Activated naive CD4-positive, alpha-beta T cell treated with anti-CD3 and anti-CD28 coated beads, Interleukin-2, amount 50 U/mL, for 16 hours (primary cell): ENCODE results near the gene MGMT.

Experiments
- DNase-seq: peaks from one replicate; pipeline ENCODE4 v3.0.0-alpha.2; 2020

Gene MGMT

DNA sequence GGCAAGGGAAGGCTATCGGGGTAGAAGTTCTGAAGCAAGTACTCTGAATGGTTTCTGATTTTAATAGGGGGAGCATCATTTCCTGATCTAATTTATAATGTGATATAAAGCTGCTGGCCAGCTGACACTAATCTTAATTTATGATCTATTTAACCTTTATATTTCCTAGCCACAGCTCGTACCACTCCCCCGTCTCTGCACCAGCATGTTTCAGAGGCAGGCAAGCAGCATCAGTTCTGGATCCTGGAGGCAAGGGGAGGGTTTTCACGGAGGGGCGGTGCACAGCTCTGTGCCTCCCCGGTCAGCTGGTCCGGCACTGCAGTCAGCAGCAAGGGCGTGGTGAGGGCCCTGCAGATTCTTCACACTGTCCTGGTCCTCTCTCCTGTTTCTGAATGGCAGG, 30.0 kb downstream of the MGMT start:
- no peak for DNase-seq

DNA sequence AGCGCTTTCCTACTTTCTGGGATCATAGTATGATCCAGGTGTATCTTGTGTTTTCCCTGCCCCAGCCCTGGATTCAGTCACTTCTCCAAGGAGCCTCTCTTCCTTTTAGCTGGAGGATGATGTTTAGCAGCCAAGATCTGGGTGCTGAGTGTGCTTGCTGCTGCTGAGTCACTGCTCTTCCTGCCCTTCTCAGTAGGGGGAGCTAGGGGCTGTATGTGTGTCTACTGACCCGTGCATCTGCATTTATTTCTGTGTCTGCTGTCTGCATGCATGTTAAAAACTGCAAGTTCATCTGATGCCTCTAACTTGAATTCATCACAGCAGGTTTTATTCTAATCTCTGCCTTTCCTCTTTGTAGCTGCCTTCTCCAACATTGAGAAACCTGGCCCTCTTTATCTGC, 31.6 kb downstream of the MGMT start:
- DNase-seq, result no peak

DNA sequence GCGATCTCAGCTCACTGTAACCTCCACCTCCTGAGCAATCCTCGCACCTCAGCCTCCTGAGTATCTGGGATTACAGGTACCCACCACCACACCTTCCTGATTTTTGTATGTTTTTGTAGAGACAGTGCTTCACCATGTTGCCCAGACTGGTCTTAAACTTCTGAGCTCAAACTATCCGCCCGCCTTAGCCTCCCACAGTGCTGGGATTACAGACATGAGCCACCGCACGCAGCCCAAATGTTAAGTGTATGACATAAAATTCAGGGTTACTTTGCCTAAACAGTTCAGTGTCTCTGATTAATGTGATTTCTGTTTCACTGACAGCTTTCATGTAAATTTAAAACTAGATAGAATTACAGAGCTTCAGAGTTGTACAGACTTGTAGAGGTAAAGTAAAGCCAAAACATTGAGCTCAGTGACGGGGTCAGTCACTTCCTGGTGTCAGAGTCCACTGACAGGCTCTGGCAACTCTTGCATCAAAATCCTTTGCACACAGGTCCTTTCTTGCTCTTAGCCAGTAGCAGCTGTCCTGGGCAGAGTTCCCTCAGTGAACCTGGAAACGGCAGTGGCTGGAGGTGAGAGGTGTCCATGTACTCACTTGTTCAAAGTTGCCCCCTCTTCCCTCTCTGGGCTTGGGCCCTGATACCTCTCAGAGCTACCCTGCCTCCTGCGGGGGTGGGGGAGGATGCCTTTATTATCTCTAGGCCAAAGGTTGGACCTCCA, 33.7 kb downstream of the MGMT start:
- no peak for DNase-seq

DNA sequence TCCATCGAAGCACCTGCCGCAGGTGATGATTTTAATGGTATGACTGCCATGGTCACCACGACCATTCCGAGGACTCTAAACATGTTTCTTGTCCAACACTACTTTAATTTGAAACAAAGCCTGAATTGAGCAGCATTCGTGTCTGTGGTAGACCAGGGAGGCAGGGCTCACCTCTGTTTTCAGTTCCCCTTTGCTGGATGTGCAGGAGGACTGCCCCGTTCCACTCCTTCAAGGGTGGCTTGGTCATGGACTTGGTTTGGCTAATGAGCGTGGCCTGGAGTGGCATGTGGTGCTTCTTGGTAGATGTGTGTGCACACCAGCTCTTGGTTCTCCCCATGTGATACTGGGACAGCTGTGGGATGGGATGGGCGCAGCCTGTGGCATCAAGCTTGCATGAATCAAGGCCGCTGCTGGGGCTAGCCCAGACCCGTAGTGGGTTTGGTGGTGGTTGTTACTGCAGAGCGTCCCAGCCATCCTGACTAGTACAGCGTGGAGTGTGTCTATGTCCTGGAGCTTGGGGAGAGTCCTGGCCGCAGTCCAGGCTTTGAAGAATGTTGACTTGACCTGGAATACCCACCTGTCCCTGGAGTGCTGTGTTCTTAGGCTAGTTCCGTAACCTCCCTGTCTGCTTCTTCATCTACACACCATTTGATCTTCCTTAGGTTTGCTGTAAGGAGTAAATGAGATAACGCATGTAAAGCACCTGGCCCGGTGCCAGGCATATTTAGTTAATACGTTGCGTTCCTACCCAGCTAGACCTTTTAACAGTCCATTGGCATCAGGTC, 34.8 kb downstream of the MGMT start:
- DNase-seq, result no peak

GRCh38 chr10:129502448-129502847, 35.4 kb downstream of the MGMT start:
- DNase-seq, result no peak

DNA sequence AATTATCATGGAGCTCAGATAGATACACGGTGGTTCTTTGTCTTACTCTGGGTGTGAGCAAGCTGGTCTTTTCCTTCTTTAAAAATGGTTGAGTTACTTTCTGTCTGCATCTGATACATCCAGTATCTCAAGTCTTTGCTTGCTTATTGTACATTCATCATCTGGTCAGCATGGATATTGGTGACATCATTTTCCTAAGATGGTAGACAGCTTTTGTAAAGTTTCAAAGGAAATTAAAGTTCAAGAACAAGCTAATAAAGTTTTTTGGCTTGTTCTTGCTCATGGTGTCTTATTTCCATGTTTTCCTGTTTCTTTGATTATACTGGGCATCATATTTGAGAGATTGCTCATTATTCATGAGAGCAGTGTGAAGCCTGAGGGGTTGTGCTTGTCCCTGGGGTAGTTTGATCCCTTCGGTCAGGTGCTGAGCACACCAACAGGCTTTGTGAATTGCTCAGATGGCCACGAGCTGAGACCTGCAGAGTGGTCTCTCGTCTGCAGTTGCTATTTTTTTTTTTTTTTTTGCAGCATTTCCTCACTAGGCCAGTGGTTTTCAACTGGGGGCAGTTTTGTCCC, 38.5 kb downstream of the MGMT start:
- no peak for DNase-seq

DNA sequence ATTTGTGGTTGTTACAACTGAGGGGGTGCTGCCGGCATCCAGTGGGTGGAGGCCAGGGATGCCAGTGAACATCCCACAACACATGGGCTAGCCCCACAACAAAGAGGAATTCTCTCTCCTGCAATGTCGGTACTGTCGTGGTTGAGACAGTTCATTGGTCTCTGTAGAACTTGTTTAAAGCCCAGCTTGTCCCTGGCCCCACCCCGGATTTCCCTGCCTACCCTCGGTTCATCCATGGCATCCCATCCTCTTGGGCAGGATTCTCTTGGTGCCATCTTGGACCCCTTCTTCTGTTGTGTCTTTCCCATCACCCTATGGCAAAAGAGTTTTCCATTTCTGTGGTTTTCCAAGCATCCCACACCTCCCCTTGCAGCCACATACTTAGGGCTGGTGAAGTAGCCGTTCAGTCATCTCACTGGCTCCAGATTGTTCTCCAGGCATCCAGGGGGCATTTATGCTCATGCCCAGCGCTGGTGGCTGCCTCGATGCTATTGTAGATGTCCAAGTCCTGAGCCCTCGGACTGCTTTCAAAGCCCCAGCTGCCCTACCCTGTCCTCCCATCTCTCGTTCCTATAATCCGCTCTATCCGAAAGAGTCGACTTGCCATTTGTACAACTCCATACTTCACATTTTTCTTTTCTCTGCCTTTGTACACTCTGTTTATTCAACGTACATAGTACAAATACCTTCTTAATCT, 39.2 kb downstream of the MGMT start:
- DNase-seq, result no peak

GRCh38 chr10:129507216-129507889, 40.3 kb downstream of the MGMT start:
- no peak for DNase-seq

DNA sequence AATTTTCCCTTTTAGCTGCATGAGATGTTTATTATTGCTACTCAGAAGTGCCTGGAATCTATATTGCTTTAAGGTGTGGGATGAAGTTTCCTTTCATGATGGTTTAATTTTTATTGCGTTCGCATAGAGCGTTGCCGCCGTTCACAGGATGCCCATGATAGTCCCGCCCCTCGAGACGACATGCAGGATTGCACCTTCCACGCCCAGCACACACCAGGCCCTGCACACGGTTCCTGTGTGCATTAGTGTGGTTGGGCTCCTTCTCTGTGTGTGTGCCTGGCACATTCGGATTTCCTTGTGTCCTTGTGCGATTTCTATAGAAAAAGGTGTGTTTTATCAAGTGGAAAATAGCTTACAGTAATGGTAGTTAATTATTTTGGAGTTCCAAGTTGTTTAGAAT, 42.1 kb downstream of the MGMT start:
- DNase-seq, result no peak

DNA sequence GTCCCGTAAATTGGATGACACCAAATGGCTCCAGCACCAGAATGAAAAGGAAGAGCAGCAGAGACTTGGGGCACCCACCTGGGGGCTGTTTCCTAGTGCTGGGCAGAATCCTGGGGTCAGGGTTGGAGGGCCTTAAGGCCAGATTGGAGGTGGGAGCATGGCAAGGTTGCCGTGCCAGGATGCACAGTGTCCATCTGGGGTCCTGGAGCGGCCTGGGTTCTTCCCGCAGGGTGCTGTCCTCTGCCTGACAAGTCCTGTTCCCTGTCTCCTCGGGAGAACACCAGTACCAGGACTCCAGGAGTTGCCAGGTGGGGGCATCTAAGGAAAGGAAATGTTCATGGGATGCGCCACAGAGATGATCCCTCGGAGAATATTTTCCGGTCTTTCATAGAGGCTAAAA, 42.8 kb downstream of the MGMT start:
- no peak for DNase-seq

- no peak for DNase-seq
Observed at GRCh38 chr10:129511086-129511485, 44.0 kb downstream of the MGMT start.

DNA sequence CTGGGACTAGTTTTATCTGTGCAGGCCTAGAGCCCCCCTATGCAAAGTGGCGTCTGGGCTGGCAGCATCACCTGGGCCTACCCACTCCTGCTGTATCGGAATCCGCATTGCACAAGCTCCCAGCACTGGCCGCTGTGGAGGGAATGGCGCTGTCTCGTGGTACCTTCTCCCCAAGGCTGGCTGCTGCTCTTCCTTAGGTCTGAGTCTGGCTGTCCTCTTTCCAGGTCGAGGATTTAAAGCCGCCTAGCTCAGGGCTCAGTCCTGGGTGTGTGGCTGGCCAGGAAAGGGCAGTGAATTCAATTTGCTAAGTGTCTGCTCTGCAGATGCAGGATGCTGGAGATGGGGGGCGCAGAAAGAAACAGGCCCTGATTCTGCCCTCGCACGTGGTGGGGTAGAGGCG, 44.7 kb downstream of the MGMT start:
- no peak for DNase-seq

DNA sequence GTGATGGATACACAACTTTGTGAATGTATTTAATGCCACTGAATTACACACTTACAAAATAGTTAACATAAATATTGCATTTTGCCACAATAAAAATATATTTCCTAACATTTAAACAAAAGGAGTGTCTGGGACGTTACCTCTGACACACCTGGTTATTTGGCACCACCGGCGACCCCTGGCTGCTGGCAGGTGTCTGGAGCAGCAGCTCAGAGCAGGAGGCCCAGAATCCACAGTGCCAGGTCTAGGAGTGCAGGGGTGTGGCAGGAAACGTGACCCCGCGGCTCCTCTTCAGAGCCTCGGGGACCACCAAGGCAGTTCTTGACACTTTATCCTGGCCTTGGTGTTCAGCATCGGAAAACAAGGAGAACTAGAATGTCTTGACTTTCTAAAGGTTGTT, 46.3 kb downstream of the MGMT start:
- DNase-seq, result no peak

GRCh38 chr10:129514568-129515451, 47.8 kb downstream of the MGMT start:
- no peak for DNase-seq

DNA sequence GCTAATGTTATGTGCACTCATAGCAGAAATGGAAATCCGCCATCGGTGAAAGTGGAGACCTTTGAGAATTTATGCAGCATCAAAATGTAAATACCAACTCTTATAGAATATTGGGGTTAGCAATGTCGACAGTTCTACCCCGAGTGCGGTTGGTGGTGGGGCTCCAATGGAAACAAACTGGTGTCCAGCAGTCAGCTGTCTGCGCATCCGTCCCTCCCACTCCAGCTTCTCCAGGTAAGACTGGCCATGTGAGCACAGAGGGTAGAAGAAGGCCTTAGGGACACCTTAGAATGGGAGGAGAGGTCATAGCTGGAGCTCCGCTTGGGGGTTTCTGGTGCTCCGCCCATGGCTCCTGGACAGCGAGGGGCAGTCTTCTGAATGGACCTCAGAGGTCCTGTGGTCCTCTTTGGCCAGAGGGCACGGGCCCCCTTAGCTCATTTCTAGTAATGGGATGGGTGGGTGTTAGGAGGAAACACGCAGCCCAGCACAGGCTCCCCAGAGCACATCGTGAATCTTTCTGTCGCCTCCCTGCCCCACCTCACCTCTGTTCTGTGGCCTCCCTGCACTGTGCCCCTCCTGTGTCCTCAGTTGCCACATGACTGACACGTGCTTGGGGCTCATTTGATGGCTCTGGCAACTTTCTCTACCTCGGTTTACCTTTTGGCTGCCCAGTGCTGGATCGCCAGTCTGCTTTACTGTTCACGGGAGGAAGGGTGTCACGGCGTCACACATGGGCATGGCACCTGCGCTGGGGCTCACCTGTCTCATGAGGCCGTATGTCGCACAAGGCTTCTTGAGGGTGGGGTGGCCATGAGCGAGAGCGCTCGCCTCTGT, 50.0 kb downstream of the MGMT start:
- DNase-seq, result no peak

DNA sequence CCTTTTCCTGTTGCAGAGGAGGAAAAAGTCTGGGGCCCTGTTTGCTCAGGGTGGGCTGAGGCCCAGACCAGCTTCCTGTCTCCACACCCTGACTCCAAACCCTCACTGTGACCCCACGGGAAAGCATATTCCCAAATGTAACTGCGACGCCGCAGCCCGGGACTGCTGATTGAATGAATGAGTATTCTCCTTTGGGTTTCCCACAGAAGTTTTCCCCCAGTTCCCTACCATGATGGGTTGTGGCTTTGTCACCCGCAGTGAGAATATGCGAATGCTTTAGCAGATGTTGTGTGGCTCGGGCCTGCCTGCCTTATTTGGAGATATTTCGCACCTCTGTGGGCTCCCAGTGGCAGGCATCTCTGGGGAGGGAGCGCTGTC, 50.6 kb downstream of the MGMT start:
- no peak for DNase-seq

DNA sequence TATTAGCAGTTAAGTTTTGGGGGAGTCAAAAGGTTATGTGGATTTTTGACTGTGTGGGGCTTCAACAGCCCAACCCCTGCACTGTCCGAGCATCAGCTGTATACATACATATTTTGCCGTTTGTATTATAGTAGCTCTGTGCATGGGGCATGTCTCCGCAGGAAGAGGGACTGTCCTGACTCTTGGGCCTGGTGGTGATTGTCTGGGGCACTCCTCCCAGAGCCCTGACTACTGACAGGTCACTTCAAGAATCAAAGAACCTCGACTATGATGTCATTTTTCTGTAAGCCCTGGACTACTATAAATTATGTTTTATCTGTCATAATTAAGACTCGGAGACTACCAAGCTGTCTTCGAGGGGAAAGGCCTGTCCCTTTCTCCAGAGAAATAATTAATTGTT, 51.8 kb downstream of the MGMT start:
- no peak for DNase-seq

DNA sequence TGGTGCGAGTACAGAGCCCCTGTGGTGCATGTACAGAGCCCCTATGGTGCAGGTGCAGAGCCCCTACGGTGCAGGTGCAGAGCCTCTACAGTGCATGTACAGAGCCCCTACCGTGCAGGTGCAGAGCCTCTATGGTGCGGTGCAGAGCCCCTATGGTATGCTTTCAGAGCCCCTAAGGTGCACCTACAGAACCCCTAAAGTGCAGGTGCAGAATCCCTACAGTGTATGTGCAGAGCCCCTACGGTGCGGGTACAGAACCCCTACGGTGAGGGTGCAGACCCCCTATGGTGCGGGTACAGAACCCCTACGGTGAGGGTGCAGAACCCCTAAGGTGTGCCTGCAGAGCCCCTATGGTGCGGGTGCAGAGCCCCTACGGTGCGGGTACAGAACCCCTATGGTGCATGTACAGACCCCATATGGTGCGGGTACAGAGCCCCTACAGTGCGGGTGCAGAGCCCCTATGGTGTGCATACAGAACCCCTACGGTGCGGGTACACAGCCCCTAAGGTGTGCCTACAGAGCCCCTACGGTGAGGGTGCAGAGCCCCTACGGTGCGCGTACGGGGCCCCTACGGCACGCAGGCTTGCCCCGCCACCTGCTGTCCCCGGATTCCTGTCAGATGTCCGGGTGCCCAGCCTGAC, 53.5 kb downstream of the MGMT start:
- DNase-seq, result no peak

- no peak for DNase-seq
Observed at GRCh38 chr10:129521161-129522025, 54.4 kb downstream of the MGMT start.
